Astrocyte of the cerebellum (primary cell): ENCODE measurements around the gene SIN3B.
"Not testable (repeated sequence)": the region's sequence is repeated elsewhere in the genome, so short reads cannot be mapped to it uniquely, and the experiment has no call there.

Source experiments
- DNase-seq: peaks from one replicate; pipeline ENCODE4 v3.0.0-alpha.2; 2011; ENCODE audit warnings: low read depth
- H3K4me3 ChIP-seq: 2 replicates; pipeline ENCODE4 v1.5.1; 2011; ENCODE audit warnings: mild to moderate bottlenecking, low read depth, low read length, moderate library complexity
- in situ Hi-C: cut with HindIII; loops from 2 replicates; pipeline ENCODE4 v1.10.0; 2017; ENCODE audit warnings: low sequenced_read_pairs
- TF ChIP-seq, protein P1 (sequence below): IDR thresholded peaks from 2 replicates; pipeline ENCODE4 v1.5.1; 2012; ENCODE audit warnings: low read length, low read depth, moderate library complexity, mild to moderate bottlenecking; ENCODE audit errors: missing control alignments

Gene SIN3B

DNA sequence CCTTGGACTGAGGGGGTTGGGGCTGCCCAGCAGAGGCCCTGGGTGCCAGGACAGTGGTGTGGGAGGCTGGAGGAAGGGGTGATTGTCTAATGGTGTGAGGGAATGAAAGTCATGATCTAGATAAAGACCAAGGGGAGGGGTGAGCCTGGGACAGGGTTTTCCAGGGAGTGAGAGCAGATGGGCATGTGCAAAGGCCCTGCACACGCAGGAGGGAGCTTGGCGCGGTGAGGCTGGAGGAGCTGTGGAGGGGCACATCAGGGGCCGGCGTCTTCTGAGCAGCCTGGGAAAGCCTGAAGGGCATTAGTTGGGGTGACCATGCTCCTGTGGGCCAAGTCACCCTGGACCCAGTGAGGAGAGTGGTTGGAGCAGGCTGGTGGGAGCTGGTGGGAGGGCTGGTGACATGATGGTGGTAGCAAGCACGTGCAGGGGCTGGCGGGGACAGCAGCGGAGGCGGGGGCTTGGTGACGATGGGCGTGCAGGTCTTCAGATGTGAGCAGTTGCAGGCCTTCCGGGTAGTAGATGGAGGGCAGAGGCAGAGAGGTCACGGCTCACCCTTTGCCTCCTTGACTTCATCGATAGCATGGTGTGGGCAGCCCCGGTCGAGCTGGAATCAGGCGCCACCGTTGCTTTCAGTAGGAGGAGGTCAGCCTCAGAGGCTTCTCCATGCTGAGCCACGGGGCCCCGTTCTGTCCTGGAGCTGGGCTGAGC is 39.4 kb downstream of the SIN3B start:
- H3K4me3 ChIP-seq: no peak overlapping the region
- in situ Hi-C loops: no loop called here
- TF ChIP-seq, protein P1, sequence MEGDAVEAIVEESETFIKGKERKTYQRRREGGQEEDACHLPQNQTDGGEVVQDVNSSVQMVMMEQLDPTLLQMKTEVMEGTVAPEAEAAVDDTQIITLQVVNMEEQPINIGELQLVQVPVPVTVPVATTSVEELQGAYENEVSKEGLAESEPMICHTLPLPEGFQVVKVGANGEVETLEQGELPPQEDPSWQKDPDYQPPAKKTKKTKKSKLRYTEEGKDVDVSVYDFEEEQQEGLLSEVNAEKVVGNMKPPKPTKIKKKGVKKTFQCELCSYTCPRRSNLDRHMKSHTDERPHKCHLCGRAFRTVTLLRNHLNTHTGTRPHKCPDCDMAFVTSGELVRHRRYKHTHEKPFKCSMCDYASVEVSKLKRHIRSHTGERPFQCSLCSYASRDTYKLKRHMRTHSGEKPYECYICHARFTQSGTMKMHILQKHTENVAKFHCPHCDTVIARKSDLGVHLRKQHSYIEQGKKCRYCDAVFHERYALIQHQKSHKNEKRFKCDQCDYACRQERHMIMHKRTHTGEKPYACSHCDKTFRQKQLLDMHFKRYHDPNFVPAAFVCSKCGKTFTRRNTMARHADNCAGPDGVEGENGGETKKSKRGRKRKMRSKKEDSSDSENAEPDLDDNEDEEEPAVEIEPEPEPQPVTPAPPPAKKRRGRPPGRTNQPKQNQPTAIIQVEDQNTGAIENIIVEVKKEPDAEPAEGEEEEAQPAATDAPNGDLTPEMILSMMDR: no peak
- no peak for DNase-seq

DNA sequence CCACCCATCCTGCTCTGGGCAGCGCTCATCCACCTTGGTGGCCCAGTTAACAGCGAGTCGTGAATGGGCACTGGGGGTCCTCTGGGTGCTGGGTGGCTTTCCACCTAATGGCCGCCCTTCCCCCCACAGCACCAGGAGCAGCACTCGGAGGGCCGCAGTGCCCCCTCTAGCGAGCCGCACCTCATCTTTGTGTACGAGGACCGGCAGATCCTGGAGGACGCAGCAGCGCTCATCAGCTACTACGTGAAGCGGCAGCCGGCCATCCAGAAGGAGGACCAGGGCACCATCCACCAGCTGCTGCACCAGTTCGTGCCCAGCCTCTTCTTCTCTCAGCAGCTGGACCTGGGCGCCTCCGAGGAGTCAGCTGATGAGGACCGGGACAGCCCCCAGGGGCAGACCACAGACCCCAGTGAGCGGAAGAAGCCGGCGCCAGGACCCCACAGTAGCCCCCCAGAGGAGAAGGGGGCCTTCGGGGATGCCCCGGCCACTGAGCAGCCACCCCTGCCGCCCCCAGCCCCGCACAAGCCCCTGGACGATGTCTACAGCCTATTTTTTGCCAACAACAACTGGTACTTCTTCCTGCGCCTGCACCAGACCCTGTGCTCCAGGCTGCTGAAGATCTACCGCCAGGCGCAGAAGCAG is 40.3 kb downstream of the SIN3B start:
- DNase-seq: no peak
- in situ Hi-C loops: no loop called here
- TF ChIP-seq, protein P1: no peak

DNA sequence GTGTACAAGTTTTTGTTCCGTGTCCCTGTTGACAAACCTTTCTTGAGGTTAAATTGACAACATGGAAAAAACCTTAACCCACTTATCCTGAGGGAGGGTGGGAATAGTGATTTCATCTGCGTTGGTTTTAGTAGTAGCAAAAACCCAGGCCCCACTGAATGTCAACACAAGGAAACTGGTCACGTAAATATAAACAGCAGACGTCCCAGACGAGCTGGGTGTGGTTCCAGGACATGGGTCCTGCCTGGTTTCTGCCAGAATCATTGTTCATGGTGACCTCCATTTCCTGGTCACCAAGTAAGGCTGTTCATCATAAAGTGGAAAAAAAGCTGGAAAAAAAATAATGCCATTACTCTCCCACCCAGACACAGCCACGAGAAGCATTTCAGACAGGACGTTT is 42.7 kb downstream of the SIN3B start:
- TF ChIP-seq, protein P1: no peak
- H3K4me3 ChIP-seq: no peak overlapping the region
- DNase-seq: no peak
- in situ Hi-C loops: no loop called here

More for the DNA sequence above, 40.3 kb downstream of the SIN3B start:
- H3K4me3 ChIP-seq: no peak overlapping the region

DNA sequence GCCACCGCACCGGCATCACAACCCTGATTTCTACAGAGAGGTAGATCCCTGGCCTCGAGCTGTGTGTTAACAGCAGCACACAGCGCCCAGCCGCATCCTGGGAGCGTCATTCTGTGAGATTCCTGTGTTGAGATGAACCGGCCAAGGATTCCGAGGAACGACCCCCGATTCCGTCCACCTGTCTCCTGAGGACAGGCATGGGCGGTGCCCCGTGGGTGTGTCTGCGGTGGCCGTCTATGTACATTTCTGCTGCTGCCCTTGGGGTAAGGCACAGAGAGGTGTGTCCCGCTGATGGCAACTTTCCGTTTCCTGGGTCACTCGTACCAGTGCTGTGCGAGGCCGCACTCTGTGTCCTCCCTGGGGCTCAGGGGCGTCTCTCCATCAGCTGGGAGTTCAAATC is 43.5 kb downstream of the SIN3B start:
- DNase-seq: no peak
- TF ChIP-seq, protein P1: no peak
- no peak overlapping the region for H3K4me3 ChIP-seq
- in situ Hi-C loops: no loop called here

DNA sequence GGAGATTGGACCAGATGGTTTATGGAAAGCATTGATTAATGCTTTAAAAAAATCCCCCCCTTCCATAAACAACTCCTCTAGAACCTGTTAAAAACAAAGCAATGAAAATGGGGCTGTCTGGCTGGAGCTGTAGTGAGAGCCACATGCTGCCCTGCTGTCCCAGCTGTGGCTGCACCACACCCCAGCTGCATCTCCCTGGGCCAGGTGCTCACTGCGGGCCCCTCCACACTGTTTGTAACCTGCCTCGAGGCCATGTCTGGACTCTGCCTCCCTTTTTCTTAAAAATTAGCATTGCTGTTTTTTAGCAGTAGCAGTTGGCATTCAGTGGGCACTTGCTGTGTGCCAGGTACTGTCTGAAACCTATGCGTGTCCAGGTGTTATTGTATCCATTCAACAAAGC is 44.4 kb downstream of the SIN3B start:
- TF ChIP-seq, protein P1: no peak
- in situ Hi-C loops: no loop called here

DNA sequence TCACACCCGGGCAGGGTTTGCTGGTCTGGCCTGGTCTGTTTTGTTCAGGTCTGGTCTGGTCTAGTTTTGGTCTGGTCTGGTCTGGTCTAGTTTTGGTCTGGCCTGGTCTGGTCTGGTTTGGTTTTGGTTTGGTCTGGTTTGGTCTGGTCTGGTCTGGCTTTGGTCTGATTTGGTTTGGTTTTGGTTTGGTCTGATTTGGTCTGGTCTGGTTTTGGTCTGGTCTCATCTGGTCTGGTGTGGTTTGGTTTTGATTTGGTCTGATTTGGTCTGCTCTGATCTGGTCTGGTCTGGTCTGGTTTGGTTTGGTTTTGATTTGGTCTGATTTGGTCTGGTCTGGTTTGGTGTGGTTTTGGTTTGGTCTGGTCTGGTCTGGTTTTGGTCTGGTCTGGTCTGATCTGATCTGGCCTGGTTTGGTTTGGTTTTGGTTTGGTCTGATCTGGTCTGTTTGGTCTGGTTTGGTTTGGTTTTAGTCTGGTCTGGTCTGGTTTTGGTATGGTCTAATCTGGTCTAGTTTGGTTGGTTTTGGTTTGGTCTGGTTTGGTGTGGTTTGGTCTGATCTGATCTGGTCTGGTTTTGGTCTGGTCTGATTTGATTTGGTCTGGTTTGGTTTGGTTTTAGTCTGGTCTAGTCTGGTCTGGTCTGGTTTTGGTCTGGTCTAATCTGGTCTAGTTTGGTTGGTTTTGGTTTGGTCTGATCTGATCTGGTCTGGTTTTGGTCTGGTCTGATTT is 45.2 kb downstream of the SIN3B start:
- in situ Hi-C loops: no loop called here
- H3K4me3 ChIP-seq: no peak overlapping the region
- TF ChIP-seq, protein P1: no peak
- no peak for DNase-seq

More for the DNA sequence above, 44.4 kb downstream of the SIN3B start:
- no peak for DNase-seq
- no peak overlapping the region for H3K4me3 ChIP-seq

DNA sequence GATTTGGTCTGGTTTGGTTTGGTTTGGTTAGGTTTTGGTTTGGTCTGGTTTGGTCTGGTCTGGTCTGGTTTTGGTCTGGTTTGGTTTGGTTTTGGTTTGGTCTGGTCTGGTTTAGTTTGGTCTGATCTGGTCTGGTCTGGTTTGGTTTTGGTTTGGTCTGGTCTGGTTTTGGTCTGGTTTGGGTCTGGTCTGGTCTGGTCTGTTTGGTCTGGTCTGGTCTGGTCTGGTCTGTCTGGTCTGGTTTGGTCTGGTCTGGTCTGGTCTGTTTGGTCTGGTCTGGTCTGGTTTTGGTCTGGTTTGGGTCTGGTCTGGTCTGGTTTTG is 45.7 kb downstream of the SIN3B start:
- H3K4me3 ChIP-seq, in situ Hi-C loops: not testable (repeated sequence)

More for the DNA sequence above, 45.7 kb downstream of the SIN3B start:
- not testable (repeated sequence) for DNase-seq
